ENCODE data around the gene PLD4.

The PLD4 gene

GRCh38 chr14:104975481-104976197, 51.0 kb downstream of the PLD4 start:
- DNase-seq (ENCODE audit: low spot score): no peak

GRCh38 chr14:104976198-104977007, 51.7 kb downstream of the PLD4 start:
- DNase-seq (ENCODE audit: low spot score): peak; percentile 81

- peak; percentile 24 for DNase-seq (ENCODE audit: low spot score)
These were observed 52.5 kb downstream of the PLD4 start for GRCh38 chr14:104977008-104977680.

GRCh38 chr14:104977681-104978653, 53.3 kb downstream of the PLD4 start, which contains the start of gene AHNAK2:
AHNAK2 (minus strand) TSS chr14:104978374; CDS start chr14:104978237, 137 bp downstream.
- peak; percentile 86 for DNase-seq (ENCODE audit: low spot score)

GRCh38 chr14:104978746-104979691, 54.3 kb downstream of the PLD4 start:
- no peak for DNase-seq (ENCODE audit: low spot score)

- peak; percentile 26 for DNase-seq (ENCODE audit: low spot score)
These were observed 55.3 kb downstream of the PLD4 start for GRCh38 chr14:104979758-104980610.

- DNase-seq (ENCODE audit: low spot score): no peak
These were observed 56.2 kb downstream of the PLD4 start for GRCh38 chr14:104980611-104981531.

- no peak for DNase-seq (ENCODE audit: low spot score)
These were observed 57.2 kb downstream of the PLD4 start for GRCh38 chr14:104981699-104982541.

GRCh38 chr14:104982548-104983230, 58.0 kb downstream of the PLD4 start:
- DNase-seq (ENCODE audit: low spot score): no peak
